HG02852 (cell line): ENCODE measurements around the gene PRKG2.
"Not testable (repeated sequence)": the region's sequence is repeated elsewhere in the genome, so short reads cannot be mapped to it uniquely, and the experiment has no call there.

Experiments
- ATAC-seq: cut with Tn5 transposase; IDR thresholded peaks from one replicate; pipeline ENCODE4 v1.9.1; 2021; ENCODE audit warnings: mild to moderate bottlenecking, moderate library complexity; ENCODE audit not compliant: unreplicated experiment

The PRKG2 gene

GRCh38 chr4:81214881-81215868, at the start of gene PRKG2:
PRKG2 (minus strand) TSS chr4:81215222; CDS start chr4:81205047, 10,175 bp downstream.
- no peak for ATAC-seq

- no peak for ATAC-seq
Observed at GRCh38 chr4:81260443-81261101, 45.5 kb upstream of the PRKG2 start.

- ATAC-seq, result no peak
Observed at GRCh38 chr4:81258841-81259550, 44.0 kb upstream of the PRKG2 start.

GRCh38 chr4:81257816-81258215, 42.8 kb upstream of the PRKG2 start:
- no peak for ATAC-seq

GRCh38 chr4:81257021-81257420, 42.0 kb upstream of the PRKG2 start:
- ATAC-seq, result no peak

GRCh38 chr4:81256059-81256970, 41.3 kb upstream of the PRKG2 start:
- ATAC-seq, result no peak

GRCh38 chr4:81255524-81255923, 40.5 kb upstream of the PRKG2 start:
- no peak for ATAC-seq

- no peak for ATAC-seq
Observed at GRCh38 chr4:81250430-81250829, 35.4 kb upstream of the PRKG2 start.

GRCh38 chr4:81245218-81246009, 30.4 kb upstream of the PRKG2 start:
- no peak for ATAC-seq

GRCh38 chr4:81237791-81238190, 22.8 kb upstream of the PRKG2 start:
- ATAC-seq, result no peak

- no peak for ATAC-seq
Observed at GRCh38 chr4:81235982-81236749, 21.1 kb upstream of the PRKG2 start.

GRCh38 chr4:81227968-81228367, 12.9 kb upstream of the PRKG2 start:
- no peak for ATAC-seq

- ATAC-seq, result no peak
Observed at GRCh38 chr4:81227138-81227537, 12.1 kb upstream of the PRKG2 start.

- ATAC-seq, result no peak
Observed at GRCh38 chr4:81225252-81225651, 10.2 kb upstream of the PRKG2 start.

GRCh38 chr4:81222082-81222472, 7.1 kb upstream of the PRKG2 start:
- not testable (repeated sequence) for ATAC-seq

- no peak for ATAC-seq
Observed at GRCh38 chr4:81221303-81222081, 6.5 kb upstream of the PRKG2 start.

GRCh38 chr4:81220271-81220670, 5.2 kb upstream of the PRKG2 start:
- no peak for ATAC-seq

GRCh38 chr4:81218206-81218605, 3.2 kb upstream of the PRKG2 start:
- ATAC-seq, result no peak
